BJ (cell line): Measurements from ENCODE around the gene USP48. TPM values are rescaled to one million over a fixed set of nuclear protein-coding genes. Genes with fewer than 3 reads are reported as not detected.

ENCODE experiments used
- CTCF ChIA-PET: fragments of 350-600 bp; formaldehyde crosslinking; extraction: SDS; loops from one replicate; lab custom pipeline; 2021; ENCODE audit warnings: antibody characterized with exemption, inconsistent platforms; lab: Yijun Ruan, JAX
- POLR2A ChIA-PET: fragments of 300-600 bp; sonication (Branson Sonifier 250); formaldehyde crosslinking; extraction: SDS; loops from one replicate; lab custom pipeline; 2021; ENCODE audit warnings: antibody characterized with exemption; lab: Charles Lee
- DNase-seq: peaks from one replicate; pipeline ENCODE4 v3.0.0-alpha.2; 2011; ENCODE audit warnings: low read depth
- H3K27me3 ChIP-seq: 2 replicates; pipeline ENCODE4 v1.6.0; 2011; ENCODE audit warnings: low read length; ENCODE audit not compliant: control insufficient read depth, insufficient read depth
- H3K36me3 ChIP-seq: 2 replicates; pipeline ENCODE4 v1.5.1; 2011; ENCODE audit warnings: low read length; ENCODE audit not compliant: control insufficient read depth, insufficient read depth
- H3K4me3 ChIP-seq: 2 replicates; pipeline ENCODE4 v1.5.1; 2011; ENCODE audit warnings: low read depth, mild to moderate bottlenecking, control low read depth, low read length
- CTCF ChIP-seq: IDR thresholded peaks from 2 replicates; pipeline ENCODE4 v1.5.1; 2011; ENCODE audit warnings: low read depth, mild to moderate bottlenecking, control low read depth, inconsistent platforms, low read length, moderate library complexity; ENCODE audit not compliant: insufficient read depth
- polyA plus RNA-seq: library from polyadenylated mRNA; depleted of rRNA; stranded (reverse); fragments of >200 nt; gene quantifications from 2 replicates; pipeline ENCODE4 v1.2.3, GENCODE V29; 2011

The USP48 gene
- polyA plus RNA-seq, 1 experiment, result 10.8 TPM

- DNase-seq, result no peak
- TF ChIP-seq CTCF, result peak; percentile 11; the same call in 1 of the 2 replicates
- Histone ChIP-seq H3K27me3 (peaks cover 40% of the 10 kb centered on the region), H3K4me3 (0 out of 2 replicates have a peak within 1 kb of the TSS, but pooled peaks have one; percentile 10), H3K36me3 (no peaks in the 10 kb centered on the region)
- CTCF ChIA-PET, result interaction anchor here (2.2 kb wide), 1 partner anchor 10 kb away, joined by 9 read pairs; no protein-coding TSS in a partner anchor
- POLR2A ChIA-PET, result no interaction called here
Observed at GRCh38 chr1:21669258-21670058, 113.5 kb downstream of the USP48 start, which contains the start of gene RAP1GAP. RAP1GAP (minus strand) TSS chr1:21669357; CDS start chr1:21620032, 49,325 bp downstream.

GRCh38 chr1:21668951-21669257 is 114.0 kb downstream of the USP48 start:
- POLR2A ChIA-PET, result no interaction called here
- CTCF ChIA-PET, result interaction anchor here (2.2 kb wide), 1 partner anchor 9 kb away, joined by 9 read pairs; no protein-coding TSS in a partner anchor
- Histone ChIP-seq H3K27me3 (peaks cover 41% of the 10 kb centered on the region), H3K4me3 (0 out of 2 replicates have a peak overlapping the region, but pooled peaks have one; percentile 10), H3K36me3 (no peaks in the 10 kb centered on the region)
- TF ChIP-seq CTCF, result no peak
- no peak for DNase-seq

GRCh38 chr1:21668232-21668950 is 114.6 kb downstream of the USP48 start:
- DNase-seq, result no peak
- Histone ChIP-seq H3K4me3 (no peak overlapping the region), H3K36me3 (no peaks in the 10 kb centered on the region), H3K27me3 (peaks cover 41% of the 10 kb centered on the region)
- CTCF ChIA-PET, result interaction anchor here (0.5 to 2.2 kb wide), 2 partner anchors 9 to 351 kb away, joined by 4 to 9 read pairs; no protein-coding TSS in a partner anchor
- TF ChIP-seq CTCF, result peak; percentile 16; the same call in 1 of the 2 replicates
- POLR2A ChIA-PET, result interaction anchor here (0.5 kb wide), 1 partner anchor 108 kb away, joined by 9 read pairs; no protein-coding TSS in a partner anchor

- no peak for DNase-seq
- no peaks in the 10 kb centered on the region for H3K36me3 ChIP-seq
- peaks cover 42% of the 10 kb centered on the region for H3K27me3 ChIP-seq
- no peak overlapping the region for H3K4me3 ChIP-seq
- no peak for TF ChIP-seq CTCF
- POLR2A ChIA-PET, result interaction anchor here (0.5 kb wide), 1 partner anchor 109 kb away, joined by 9 read pairs; no protein-coding TSS in a partner anchor
- CTCF ChIA-PET, result interaction anchor here (0.5 to 0.6 kb wide), 2 partner anchors 36 to 352 kb away, joined by 3 to 4 read pairs; no protein-coding TSS in a partner anchor
Observed at GRCh38 chr1:21667348-21668231, 115.4 kb downstream of the USP48 start.
